K562 (cell line): ENCODE measurements around the gene LIMK1. TPM values are rescaled to one million over a fixed set of nuclear protein-coding genes. Genes with fewer than 3 reads are reported as not detected.
A peak's percentile ranks its signal among the peaks of the same experiment; 100 is the strongest.

Experiments
- ATAC-seq: fragments of 200-7000 bp; cut with Tn5 transposase; 3 replicates; pipeline ENCODE4 v1.9.1; 2020; ENCODE audit warnings: moderate library complexity
- BruUV-seq: library from RNA; stranded (reverse); fragments of 400-500 nt; replicated peaks from 2 replicates; lab custom pipeline; 2021; lab: Mats Ljungman, UMichigan
- CTCF ChIA-PET: fragments of 300-600 bp; formaldehyde crosslinking; extraction: SDS; loops from one replicate; lab custom pipeline; 2021; ENCODE audit warnings: low intra/inter-chr PET ratio; lab: Yijun Ruan, JAX
- POLR2A ChIA-PET: fragments of 300-600, 350-650 bp; sonication (Branson Sonifier 250); formaldehyde crosslinking; extraction: SDS; loops from one replicate; lab custom pipeline; 2021; ENCODE audit warnings: antibody characterized with exemption, inconsistent platforms; lab: Yijun Ruan, JAX
- DNase-seq, 4 experiments: peaks; one replicate each; pipeline versions ENCODE4 v3.0.0 to v3.0.0-alpha.2; 2011 to 2018; ENCODE audit warnings: low spot score in 3 of 4, mixed read lengths in 3 of 4; ENCODE audit errors: extremely low read depth in 1 of 4
- FAIRE-seq: peaks from 2 replicates; lab custom pipeline; 2011; peaks lifted over from hg19 to GRCh38; lab: Jason Lieb, UNC
- H2AFZ ChIP-seq: 2 replicates; pipeline ENCODE4 v1.6.0; 2011; ENCODE audit warnings: low read depth, low read length, control low read depth, inconsistent platforms
- H3K27ac ChIP-seq: fragments of 200-600 bp; 3 replicates; pipeline ENCODE4 v1.8.0; 2011; ENCODE audit warnings: low read depth, mild to moderate bottlenecking, control low read depth, inconsistent platforms, low read length, moderate library complexity, mixed read lengths; ENCODE audit errors: extremely low read depth
- H3K27me3 ChIP-seq, 2 experiments: fragments of 300-600 bp in 1 of 2; 2 replicates in 1 of 2; 3 replicates in 1 of 2; pipeline versions ENCODE4 v1.6.0 to v1.8.0; 2011; ENCODE audit warnings: inconsistent platforms in 2 of 2, low read length in 2 of 2, mild to moderate bottlenecking in 1 of 2, mixed read lengths in 1 of 2, moderate library complexity in 1 of 2; ENCODE audit not compliant: control insufficient read depth in 2 of 2, insufficient read depth in 2 of 2
- H3K36me3 ChIP-seq: fragments of 300-600 bp; 3 replicates; pipeline ENCODE4 v1.8.0; 2011; ENCODE audit warnings: mild to moderate bottlenecking, low read length, inconsistent platforms; ENCODE audit not compliant: control insufficient read depth, insufficient read depth
- H3K4me1 ChIP-seq, 2 experiments: fragments of 200-600 bp in 1 of 2; replicated peaks in 1 of 2; 2 replicates in 1 of 2; 3 replicates in 1 of 2; pipeline versions ENCODE4 v1.5.1 to v1.8.0; 2011; ENCODE audit warnings: inconsistent platforms in 2 of 2, low read length in 2 of 2, mild to moderate bottlenecking in 1 of 2, mixed read lengths in 1 of 2, moderate library complexity in 1 of 2; ENCODE audit not compliant: control insufficient read depth in 2 of 2, insufficient read depth in 2 of 2
- H3K4me2 ChIP-seq: 2 replicates; pipeline ENCODE4 v1.6.1; 2011; ENCODE audit warnings: low read length, control low read depth, inconsistent platforms, mixed read lengths; ENCODE audit not compliant: insufficient read depth
- H3K4me3 ChIP-seq: fragments of 200-600 bp; sonication (generic), shearing (Covaris generic); 2 replicates; pipeline ENCODE4 v1.5.1; 2016; ENCODE audit warnings: control low read depth, inconsistent platforms
- H3K79me2 ChIP-seq: fragments of 200-600 bp; 3 replicates; pipeline ENCODE4 v1.8.0; 2011; ENCODE audit warnings: low read length, inconsistent platforms; ENCODE audit not compliant: control insufficient read depth, insufficient read depth
- H3K9ac ChIP-seq, 2 experiments: 2 replicates each; pipeline versions ENCODE4 v1.6.0 to v1.6.1; 2011; ENCODE audit warnings: low read depth in 2 of 2, low read length in 2 of 2, control low read depth in 1 of 2, inconsistent platforms in 1 of 2, mild to moderate bottlenecking in 1 of 2, mixed read lengths in 1 of 2; ENCODE audit not compliant: insufficient read depth in 1 of 2
- H3K9me1 ChIP-seq: one replicate; pipeline ENCODE4 v1.6.0; 2011; ENCODE audit warnings: inconsistent platforms, mild to moderate bottlenecking, low read length, moderate library complexity; ENCODE audit not compliant: control insufficient read depth, insufficient read depth
- H3K9me3 ChIP-seq: replicated peaks from 2 replicates; pipeline ENCODE4 v1.5.1; 2011; ENCODE audit warnings: low read depth, low read length, inconsistent platforms; ENCODE audit not compliant: control insufficient read depth, insufficient read depth
- H4K20me1 ChIP-seq: replicated peaks from 2 replicates; pipeline ENCODE4 v1.6.1; 2011; ENCODE audit warnings: low read length, inconsistent platforms, mixed read lengths; ENCODE audit not compliant: control insufficient read depth, insufficient read depth
- ESRRA ChIP-seq: fragments of 450-650 bp; IDR thresholded peaks from 2 replicates; pipeline ENCODE4 v1.6.1; 2014; ENCODE audit warnings: low read depth, mild to moderate bottlenecking, moderate library complexity, borderline replicate concordance
- FOXA1 ChIP-seq: fragments of 450-650 bp; IDR thresholded peaks from 2 replicates; pipeline ENCODE4 v1.6.1; 2016; ENCODE audit warnings: mild to moderate bottlenecking, borderline replicate concordance
- FOXP1 ChIP-seq: sonication (generic); formaldehyde crosslinking; IDR thresholded peaks from 2 replicates; pipeline ENCODE4 v1.8.0; 2022; ENCODE audit warnings: mild to moderate bottlenecking, missing genetic modification reagents
- JUNB ChIP-seq: fragments of 450-650 bp; formaldehyde crosslinking; conservative IDR thresholded peaks from 2 replicates; pipeline ENCODE4 v1.4.0; 2020; ENCODE audit warnings: mild to moderate bottlenecking
- RNF2 ChIP-seq: sonication (generic); IDR thresholded peaks from 2 replicates; pipeline ENCODE4 v1.6.1; 2016
- SUPT5H ChIP-seq: fragments of 450-650 bp; IDR thresholded peaks from 2 replicates; pipeline ENCODE4 v1.6.1; 2016
- ZBTB7A ChIP-seq: IDR thresholded peaks from 2 replicates; pipeline ENCODE4 v1.6.1; 2011; ENCODE audit warnings: low read depth, mild to moderate bottlenecking, low read length, moderate library complexity, borderline replicate concordance; ENCODE audit not compliant: control insufficient read depth
- ZKSCAN1 ChIP-seq: fragments of 150-350 bp; IDR thresholded peaks from 2 replicates; pipeline ENCODE4 v1.6.1; 2016; ENCODE audit warnings: low read depth, low read length
- ZNF12 ChIP-seq: sonication (generic); formaldehyde crosslinking; IDR thresholded peaks from 2 replicates; pipeline ENCODE4 v1.4.0; 2020; ENCODE audit warnings: mild to moderate bottlenecking, missing genetic modification reagents
- ZNF121 ChIP-seq: sonication (generic); formaldehyde crosslinking; conservative IDR thresholded peaks from 2 replicates; pipeline ENCODE4 v1.8.0; 2022; ENCODE audit warnings: missing genetic modification reagents
- ZNF436 ChIP-seq: fragments of 250-450, 450-650 bp; sonication (Bioruptor Pico); formaldehyde crosslinking; IDR thresholded peaks from 2 replicates; pipeline ENCODE4 v1.7.0; 2020; ENCODE audit warnings: mild to moderate bottlenecking
- WGBS: fragments of 100-300 bp; shearing (Covaris generic); methylation state at CpG from one replicate; pipeline ENCODE4 v1.1.6; 2016; ENCODE audit warnings: low coverage, mixed read lengths; ENCODE audit not compliant: insufficient coverage; ENCODE audit errors: missing lambda C conversion rate; 5-methylcytosine and 5-hydroxymethylcytosine counted together
- in situ Hi-C: fragments of 300-500 bp; cut with MboI; formaldehyde crosslinking; loops from 4 replicates; pipeline ENCODE4 v1.15.0; 2018; ENCODE audit warnings: inconsistent platforms, mixed read lengths
- intact Hi-C: fragments of 100-400 bp; cut with micrococcal nuclease; formaldehyde crosslinking; loops from 2 replicates; pipeline ENCODE4 v1.14.2; 2022
- polyA plus RNA-seq, 8 experiments: library from polyadenylated mRNA; depleted of rRNA in 4 of 8; stranded (reverse) in 5 of 8; unstranded in 3 of 8; fragments of >200 nt; fragmentation: Nextera tagmentation in 2 of 8; fragmentation: Illumina TruSeq in 1 of 8; extraction: Ambion mirVana in 2 of 8; extraction: Trizol in 1 of 8; gene quantifications; 2 replicates each; pipeline versions ENCODE4 v1.2.1 to v1.2.3, GENCODE V29; 2011 to 2014; ENCODE audit warnings: inconsistent platforms in 1 of 8, missing spikeins in 1 of 8
- total RNA-seq, 7 experiments: library from RNA; depleted of rRNA in 6 of 7; stranded (reverse); fragments of >200 nt in 6 of 7; fragmentation: Illumina TruSeq in 2 of 7; extraction: Trizol in 2 of 7; gene quantifications; 2 replicates each; pipeline versions ENCODE4 v1.2.1 to v1.2.3, GENCODE V29; 2011 to 2021; ENCODE audit warnings: low replicate concordance in 1 of 7

The LIMK1 gene
- total and polyA plus RNA-seq, 9 of the 15 experiments (the other 6 are each of a cell fraction or from before 2014, with no cell fraction given), result 0.14 to 30.0 (median 15.9) TPM

DNA sequence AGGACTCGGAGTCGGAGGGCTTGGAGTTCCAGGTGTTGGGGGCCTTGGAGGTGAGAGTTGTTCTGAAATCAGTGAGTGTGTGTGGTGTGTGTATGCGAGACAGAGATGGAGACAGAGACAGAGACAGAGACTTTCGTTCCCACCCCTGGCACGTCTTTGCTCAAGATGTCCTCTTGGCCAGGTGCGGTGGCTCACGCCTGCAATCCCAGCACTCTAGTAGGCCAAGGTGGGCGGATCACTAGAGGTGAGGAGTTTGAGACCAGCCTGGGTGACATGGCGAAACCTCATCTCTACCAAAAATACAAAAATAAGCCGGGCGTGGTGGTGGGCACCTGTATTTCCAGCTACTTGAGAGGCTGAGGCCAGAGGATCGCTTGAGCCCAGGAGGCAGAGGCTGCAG lies 20.0 kb upstream of the LIMK1 start (continued):
- TF ChIP-seq ZNF12 (CRISPR knock-in tag), result no peak
- no peak for TF ChIP-seq ZNF436 (CRISPR knock-in tag)
- TF ChIP-seq FOXA1, result no peak
- no peak for TF ChIP-seq RNF2
- TF ChIP-seq JUNB (CRISPR knock-in tag), result no peak
- no peak for TF ChIP-seq ESRRA

DNA sequence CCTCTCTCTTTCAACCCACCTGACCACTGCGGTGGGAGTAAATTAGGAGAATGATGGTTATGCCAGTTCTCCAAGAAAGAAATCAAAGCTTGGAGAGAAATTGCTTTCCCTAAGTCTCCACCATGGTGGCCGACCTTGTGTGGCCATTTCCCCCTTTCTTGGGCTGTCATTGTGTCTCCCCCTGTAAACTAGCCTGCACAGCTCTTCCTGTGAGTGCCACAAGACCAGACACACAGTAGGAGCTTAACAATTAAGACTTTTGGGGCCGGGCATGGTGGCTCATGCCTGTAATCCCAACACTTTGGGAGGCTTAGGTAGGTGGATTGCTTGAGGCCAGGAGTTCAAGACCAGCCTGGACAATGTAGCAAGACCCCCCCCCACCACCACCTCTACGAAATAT lies 18.9 kb upstream of the LIMK1 start:
- in situ Hi-C loops, result loop anchor here (5.0 kb wide), 2 partner anchors 138 to 338 kb away; no protein-coding TSS in a partner anchor
- no peak overlapping the region for H3K9ac ChIP-seq
- no peaks in the 10 kb centered on the region for H3K9me3 ChIP-seq
- H3K36me3 ChIP-seq, result no peaks in the 10 kb centered on the region
- peaks cover 5 to 33% of the 10 kb centered on the region in 2 experiments for H3K27me3 ChIP-seq
- no peak overlapping the region for H3K4me3 ChIP-seq
- no peak overlapping the region for H2AFZ ChIP-seq
- CTCF ChIA-PET, result no interaction called here
- peaks cover 0 to 26% of the 10 kb centered on the region in 2 experiments; a peak in 2 of 5 replicates for H3K4me1 ChIP-seq
- intact Hi-C loops, result loop anchor here (5.0 kb wide), 1 partner anchor 328 kb away; no protein-coding TSS in a partner anchor
- 13% methylated on average over 4 of the region's 4 CpGs for WGBS
- no peak overlapping the region for H3K27ac ChIP-seq
- 0 out of 2 replicates have a peak, but pooled peaks cover 4% of the 10 kb centered on the region for H4K20me1 ChIP-seq
- TF ChIP-seq SUPT5H, result no peak
- TF ChIP-seq FOXP1 (CRISPR knock-in tag), result no peak
- TF ChIP-seq ZBTB7A, result 0 out of 2 replicates have a peak, but pooled peaks have one; percentile 22
- TF ChIP-seq ZKSCAN1, result peak; percentile 56; the same call in 1 of the 2 replicates
- TF ChIP-seq ZNF121 (CRISPR knock-in tag), result peak; percentile 43; the same call in 1 of the 2 replicates
- TF ChIP-seq, all 486 proteins: peak for 3
- no peaks in the 10 kb centered on the region for H3K79me2 ChIP-seq
- ATAC-seq (no peak), DNase-seq (no peak), FAIRE-seq (no peak)
- H3K4me2 ChIP-seq, result no peak overlapping the region
- no TSS peak for BruUV-seq
- H3K9me1 ChIP-seq, result no peaks in the 10 kb centered on the region
- POLR2A ChIA-PET, result interaction anchor here (0.8 to 1.3 kb wide), 3 partner anchors 110 to 139 kb away, joined by 3 read pairs; no protein-coding TSS in a partner anchor
